GM18507 (cell line): ENCODE data around the gene AGBL1.

Experiments used
- DNase-seq: peaks from one replicate; pipeline ENCODE4 v3.0.0; 2011; ENCODE audit warnings: low read depth; ENCODE audit not compliant: insufficient read length; ENCODE audit errors: extremely low spot score
- FAIRE-seq: peaks from 2 replicates; lab custom pipeline; 2011; peaks lifted over from hg19 to GRCh38; lab: Jason Lieb, UNC

AGBL1 gene

DNA sequence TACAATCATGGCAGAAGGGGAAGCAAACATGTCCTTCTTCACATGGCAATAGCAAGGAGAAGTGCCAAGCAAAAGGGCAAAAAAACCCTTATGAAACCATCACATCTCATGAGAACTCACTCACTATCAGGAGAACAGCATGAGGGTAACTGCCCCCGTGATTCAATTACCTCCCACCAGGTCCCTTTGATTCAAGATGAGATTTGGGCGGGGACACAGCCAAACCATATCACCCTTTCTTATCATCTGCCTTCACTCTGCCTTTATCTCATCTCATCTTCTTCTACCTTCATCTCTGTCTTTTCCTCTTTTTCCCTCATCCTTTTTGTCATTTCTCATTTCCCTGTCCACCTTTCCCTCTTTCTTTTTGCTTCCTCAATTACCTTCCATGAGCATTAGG lies 149.6 kb downstream of the AGBL1 start:
- DNase-seq: no peak
- no peak for FAIRE-seq

DNA sequence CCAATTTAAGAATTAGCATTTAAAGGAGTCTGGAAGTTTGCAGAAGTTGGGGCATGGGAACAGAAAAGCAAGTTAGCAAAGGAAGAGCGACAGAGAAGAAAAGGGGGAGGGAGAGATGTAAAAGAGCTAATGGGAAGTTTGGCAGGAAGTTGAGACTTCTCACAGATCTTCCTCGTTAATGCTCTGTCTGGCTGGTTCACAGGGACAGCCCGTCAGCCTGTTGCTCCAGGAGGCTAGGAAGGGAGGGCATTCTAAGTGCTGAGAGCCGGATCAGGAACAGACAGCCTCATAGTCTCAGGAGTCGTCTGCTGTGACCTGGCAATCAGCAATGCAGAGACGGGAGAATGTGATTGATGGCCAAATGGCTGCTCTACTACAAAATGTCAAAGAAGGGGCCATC lies 150.3 kb downstream of the AGBL1 start:
- no peak for DNase-seq
- no peak for FAIRE-seq

DNA sequence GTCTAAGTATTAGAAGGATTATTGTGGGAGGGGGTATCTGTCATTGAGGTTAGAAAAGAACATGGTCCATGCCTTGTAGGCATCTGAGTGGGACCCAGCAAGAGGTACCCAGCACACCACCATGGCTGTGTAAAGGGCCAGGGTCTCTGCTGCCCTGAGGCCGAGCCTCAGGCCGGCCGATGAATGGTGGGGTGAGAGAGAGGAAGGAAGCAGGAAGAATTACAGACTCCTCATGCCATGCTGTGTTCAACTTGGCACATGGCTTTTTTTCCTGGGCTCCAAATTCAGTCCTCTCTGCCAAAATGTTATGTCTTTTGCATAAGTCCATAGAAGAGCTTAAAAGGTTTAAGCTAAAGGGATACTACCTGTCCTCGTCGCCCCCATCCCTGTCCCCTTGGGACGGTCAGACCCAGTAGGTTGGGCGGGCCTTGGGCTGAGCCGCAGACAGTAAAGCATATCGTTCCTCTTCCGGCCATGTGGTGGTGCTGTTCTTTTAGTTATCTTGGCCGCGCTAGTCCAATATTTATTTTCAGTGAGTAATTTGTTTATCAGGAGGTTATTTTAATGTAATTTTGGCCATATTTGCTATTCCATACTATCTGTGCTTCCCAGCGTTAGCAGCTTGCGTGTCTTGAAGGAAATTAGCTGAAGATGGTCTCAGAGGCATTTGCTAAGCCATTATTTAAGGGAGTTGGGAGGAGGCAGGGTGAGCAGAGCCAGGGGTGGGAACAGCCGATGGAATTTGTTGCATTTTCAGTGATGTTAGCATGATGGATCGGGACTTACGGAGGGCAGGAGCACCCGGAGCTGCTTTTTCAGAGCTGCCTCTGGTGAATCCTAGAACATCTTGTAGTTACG lies 152.4 kb downstream of the AGBL1 start:
- DNase-seq: no peak
- FAIRE-seq: peak; percentile 44

DNA sequence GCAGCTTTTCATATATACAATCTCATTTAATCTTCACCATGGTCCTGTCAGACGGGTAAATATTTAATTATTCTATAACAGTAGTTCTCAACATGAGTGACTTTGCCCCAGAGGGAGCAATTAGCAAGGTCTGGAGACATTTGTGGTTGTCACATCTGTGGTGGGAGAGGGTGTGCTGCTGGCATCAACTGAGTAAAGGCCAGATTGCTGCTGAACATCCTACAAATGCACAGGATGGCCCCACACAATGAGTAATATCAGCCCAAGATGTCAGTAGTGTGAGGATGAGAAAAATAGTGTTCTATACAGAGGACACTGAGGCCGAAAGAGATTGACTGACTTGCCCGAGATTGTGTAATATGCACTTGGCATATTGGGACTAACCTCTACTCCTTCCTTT lies 156.0 kb downstream of the AGBL1 start:
- no peak for DNase-seq

DNA sequence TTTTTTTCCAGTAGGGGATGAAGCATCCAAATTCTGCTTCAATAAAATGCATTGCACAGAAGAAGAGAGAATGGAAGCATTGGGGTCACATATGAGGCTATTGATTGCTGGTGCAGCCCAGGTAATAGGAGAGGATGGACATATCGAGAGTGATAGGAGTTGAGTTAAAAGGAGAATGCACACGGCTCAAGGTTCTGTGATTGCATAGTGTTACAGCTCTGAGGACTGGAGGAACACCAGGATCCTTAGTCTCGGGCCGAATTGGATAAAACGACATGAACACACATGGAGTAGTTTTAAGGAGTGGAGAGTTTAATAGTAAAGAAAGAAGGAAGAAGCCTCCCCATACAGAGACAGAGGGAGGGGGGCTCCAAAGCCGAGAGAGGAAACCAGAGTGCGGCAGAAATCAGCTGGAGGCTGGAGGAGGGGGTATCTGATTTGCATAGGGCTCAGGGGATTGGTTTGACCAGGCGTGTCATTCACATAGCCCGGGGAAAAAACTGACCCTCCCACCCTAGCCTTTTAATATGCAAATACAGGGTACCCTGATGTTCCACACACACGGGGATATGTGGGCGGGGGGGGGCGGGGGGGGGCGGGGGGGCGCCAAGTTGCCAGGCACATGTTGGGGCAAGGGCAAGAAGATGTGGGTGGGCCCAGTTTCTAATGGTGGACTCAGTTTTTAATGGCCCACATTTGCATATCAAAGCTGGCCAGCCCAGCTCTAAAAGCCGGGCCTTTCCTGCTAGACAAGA lies 156.9 kb downstream of the AGBL1 start:
- DNase-seq: no peak
- no peak for FAIRE-seq

More for the DNA sequence above, 156.0 kb downstream of the AGBL1 start:
- no peak for FAIRE-seq

DNA sequence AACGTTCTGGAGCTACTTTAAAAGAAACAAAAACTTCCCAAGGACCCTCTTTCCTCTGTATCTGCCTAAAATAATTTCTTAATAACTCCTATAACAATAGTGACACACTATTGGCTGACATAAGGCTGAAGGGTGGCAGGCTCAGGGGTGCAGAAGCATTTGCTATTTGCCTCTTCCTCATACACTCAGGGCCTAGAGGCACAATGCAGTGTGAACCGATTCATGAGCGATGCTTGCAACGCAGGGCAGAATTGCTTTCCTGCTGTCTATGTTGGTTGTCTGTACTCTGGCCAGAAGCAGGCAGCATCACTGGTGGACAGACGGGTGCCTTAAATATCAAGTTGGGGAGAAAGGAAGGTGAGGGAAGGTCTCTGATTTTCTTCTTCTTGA lies 157.4 kb downstream of the AGBL1 start:
- DNase-seq (no peak), FAIRE-seq (no peak)

DNA sequence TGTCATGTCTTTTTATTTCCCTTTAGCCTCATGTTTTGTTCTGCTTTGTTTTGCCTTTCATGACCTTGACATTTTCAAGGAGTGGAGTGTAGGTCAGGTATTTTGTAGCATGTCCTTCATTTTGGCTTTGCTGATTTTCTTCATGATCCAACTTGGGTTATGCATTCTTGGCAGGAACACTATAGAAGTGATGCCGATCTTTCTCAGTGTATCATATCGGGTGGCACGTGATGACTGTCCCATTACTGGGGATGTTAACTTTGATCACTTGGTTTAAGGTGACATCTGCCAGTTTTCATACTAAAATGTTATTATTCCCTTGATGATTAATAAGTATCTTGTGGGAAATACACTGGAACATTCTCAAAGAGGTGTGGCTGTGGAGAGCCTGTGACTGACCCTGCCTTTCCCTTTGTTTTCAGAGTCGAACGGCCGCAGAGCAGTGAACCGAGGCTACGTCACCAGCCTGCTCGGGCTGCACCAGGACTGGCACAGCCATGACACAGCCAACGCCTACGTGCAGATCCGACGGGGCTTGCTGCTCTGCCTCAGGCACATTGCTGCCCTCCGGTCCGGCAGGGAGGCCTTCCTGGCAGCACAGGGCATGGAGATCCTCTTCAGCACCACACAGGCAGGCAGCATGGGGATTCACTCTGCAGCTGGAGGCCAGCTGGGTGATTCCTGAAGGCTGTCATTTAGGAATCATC lies 167.7 kb downstream of the AGBL1 start:
- FAIRE-seq (no peak), DNase-seq (no peak)

DNA sequence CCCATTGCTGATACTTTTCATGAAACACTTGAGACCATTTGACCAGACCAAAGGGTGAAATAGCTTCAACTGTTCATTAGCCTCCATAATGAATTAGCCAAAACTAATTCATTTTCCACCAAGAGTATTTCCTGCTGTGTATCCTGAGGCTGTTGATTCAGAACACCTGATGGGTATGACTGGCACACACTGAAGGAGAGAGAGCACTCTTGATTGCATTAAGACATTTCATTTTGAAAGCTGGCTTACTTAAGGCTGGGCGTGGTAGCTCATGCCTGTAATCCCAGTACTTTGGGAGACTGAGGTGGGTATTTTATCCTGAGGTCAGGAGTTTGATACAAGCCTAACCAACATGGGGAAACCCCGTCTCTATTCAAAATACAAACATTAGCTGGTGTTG lies 175.6 kb downstream of the AGBL1 start:
- FAIRE-seq (no peak), DNase-seq (no peak)

DNA sequence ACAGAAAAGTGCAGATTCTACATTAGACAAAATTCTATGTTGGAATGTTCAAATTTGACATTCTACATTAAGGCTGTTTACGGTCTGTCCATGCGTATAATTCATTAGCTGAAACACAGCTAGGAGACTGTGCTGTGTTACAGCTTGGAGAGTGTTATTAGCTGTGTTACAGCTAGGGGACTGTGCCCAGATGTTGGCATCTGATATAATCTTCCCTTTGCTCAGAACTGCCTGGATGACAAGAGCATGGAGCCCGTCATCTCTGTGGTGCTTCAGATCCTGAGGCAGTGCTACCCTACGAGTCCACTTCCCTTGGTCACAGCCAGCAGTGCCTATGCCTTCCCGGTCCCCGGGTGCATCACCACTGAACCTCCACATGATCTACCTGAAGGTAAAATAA lies 177.0 kb downstream of the AGBL1 start:
- DNase-seq (no peak), FAIRE-seq (no peak)

DNA sequence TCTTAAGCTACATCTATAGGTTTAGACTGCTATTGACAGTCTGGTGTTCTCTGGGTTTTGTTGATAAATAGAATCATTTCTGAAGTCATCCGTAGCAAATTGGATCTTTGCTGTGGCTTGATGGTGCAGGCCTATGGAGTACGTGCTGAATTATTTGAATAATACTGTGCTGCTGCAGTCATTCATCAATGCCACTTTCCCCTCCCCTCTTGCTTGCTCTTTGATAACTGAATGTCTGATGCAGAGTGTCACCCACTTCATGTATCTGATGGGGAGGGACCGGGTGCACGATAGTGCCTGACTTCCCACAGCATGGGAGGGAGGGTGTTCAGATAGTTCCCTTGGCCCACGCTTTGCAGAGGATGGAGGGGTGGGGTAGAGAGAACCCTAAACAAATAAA lies 179.9 kb downstream of the AGBL1 start:
- FAIRE-seq (no peak), DNase-seq (no peak)

DNA sequence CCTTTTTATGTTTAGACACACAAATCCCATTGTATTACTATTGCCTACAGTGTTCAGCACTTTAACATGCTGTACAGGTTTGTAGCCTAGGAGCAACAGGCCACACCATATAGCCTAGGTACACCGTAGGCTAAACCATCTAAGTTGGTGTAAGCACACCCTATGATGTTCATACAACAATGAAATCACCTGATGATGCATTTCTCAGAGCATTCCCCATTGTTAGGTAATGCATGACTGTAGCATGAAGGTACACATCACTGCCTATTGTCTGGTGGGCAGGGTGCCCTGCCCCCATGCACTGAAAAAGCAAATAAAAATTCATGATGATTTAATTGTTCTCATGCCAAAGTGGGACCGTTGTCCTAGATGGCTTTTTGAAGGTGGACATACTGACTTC lies 183.6 kb downstream of the AGBL1 start:
- FAIRE-seq (no peak), DNase-seq (no peak)

DNA sequence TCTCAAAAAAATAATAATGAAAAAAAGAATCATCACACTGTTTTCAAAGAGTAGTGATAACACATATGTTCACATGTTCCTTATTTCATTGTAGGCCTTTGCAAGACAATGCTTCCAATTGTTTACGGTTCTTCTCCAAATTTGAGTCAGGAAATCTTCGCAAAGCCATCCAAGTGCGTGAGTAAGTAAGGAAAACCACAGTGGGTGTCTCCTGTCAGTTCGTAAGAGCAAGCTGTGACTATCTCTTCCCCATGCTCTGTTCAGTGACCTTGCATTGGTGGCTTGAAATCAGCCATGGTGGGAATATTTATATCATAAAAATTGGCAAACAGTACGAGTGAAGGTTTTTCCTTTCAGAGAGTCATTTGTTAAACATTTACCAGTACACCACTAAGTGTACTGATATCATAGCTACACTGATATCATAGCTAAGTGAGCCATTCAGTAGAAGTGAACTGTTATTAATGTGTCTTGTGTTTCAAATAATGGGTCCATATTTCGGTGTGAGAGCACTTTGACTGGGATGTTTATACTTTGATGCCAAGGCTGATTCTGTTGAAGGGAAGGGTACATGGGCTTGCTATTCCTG lies 187.3 kb downstream of the AGBL1 start:
- DNase-seq: no peak
- FAIRE-seq: no peak

DNA sequence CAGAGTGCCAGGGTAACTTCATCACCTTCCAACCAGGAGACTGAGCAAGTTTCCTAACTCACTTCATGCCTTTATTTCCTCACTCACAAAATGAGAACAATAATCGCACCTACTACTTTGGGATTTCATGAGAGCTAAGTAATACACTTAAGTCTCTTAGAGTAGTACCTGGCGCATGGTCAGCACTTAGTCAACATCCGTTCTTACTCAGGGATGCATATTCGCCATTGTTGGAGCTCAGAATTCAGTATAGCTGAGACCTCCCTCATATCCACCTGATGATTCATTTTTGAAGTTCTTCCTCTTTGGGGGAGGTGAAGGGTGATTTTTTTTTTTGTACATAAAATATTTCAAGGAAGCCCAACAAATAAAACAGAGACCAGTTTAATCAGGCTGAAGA lies 188.2 kb downstream of the AGBL1 start:
- DNase-seq (no peak), FAIRE-seq (no peak)

DNA sequence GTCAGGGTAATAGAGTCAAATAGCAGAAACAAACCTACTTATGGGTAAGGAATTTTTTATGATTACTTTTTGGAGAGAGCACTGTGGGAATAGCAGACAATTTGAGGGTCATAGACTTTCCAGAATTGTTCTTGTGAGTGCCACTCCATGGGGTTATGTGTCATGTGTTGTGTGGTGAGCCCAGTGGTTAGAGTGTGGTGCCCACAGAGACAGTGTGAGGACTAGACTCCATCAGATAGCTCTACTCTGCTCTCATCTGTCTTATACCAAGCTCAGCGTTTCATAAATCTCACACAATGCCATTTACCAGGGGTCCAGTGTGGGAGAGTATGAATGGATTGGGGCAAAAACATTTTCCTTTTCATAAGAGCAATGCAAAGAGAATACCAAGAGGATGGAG lies 188.9 kb downstream of the AGBL1 start:
- DNase-seq: no peak
- no peak for FAIRE-seq

DNA sequence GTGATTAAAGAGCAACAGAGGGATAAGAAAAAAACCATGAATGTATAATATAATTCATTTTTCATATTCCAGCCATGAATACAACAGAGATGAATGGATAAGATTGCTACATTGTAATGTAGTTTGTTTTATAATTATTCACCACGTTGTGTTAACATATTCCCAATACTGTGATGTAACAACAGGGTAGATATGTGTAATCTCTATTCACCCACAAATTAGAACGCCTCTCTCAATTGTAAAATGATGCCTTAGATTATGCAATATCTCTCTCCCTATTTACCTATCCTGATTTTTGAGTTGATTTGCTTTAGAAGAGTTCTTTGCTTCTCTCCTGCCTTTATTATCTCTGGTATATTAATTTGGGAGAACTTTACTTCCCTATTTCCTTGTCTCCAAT lies 193.6 kb downstream of the AGBL1 start:
- no peak for DNase-seq
- FAIRE-seq: no peak

DNA sequence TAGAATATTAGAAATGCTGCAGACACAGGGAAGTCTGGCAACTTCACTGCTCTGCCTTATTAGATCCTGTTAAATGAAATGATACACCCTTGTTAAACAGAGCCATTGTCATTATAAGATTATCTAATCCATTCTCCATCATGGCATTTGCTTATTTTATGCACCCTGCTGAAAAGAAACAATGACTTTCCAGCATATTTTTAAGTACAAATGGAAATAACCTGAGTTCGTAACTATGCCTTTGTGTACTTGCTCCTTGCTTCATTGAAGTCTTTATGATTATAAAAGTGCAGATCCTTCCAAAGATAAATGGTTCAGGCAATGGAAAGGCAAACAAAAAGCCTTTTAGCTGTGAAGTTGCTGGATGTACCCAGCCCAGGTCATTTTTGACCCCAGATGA lies 195.7 kb downstream of the AGBL1 start:
- no peak for DNase-seq
- no peak for FAIRE-seq

DNA sequence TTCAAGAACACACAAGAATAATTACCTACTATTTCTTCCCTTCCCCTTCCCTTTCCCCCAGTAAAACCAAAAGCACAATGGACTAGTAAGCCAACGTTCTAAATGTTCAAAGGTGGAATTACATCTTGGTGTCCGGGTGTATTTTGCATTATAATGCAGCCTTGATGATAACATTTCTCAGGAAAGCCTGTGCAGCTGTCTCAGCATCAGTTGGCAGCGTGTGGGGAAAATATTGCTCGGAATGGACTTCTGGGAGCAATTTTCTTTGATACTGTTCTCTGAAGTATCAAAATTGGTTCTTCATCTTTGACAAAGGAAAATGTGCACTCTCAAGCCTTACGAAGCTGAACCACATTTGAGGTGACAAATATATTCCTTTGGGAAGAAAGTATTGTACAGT lies 198.9 kb downstream of the AGBL1 start:
- DNase-seq: no peak
- FAIRE-seq: no peak

DNA sequence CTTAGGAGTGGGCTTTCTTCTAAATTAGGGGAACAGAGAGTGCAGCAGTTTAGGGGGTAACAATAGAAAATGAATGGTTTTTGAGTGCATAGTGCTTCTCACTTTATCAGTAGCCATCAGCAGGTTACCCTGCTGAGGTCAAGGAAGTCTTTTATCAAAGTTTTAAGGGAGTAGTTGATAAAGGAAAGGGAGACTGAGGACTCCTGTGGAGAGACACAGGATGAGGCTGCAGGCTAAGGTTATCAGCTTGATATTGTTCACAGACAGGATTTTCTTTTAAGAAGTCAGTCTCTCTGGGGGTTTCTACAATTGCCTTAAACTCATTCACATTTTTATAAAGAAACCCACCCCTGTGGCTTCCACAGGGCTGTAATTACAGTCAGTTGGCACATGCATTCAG lies 205.0 kb downstream of the AGBL1 start:
- DNase-seq: no peak
- no peak for FAIRE-seq

DNA sequence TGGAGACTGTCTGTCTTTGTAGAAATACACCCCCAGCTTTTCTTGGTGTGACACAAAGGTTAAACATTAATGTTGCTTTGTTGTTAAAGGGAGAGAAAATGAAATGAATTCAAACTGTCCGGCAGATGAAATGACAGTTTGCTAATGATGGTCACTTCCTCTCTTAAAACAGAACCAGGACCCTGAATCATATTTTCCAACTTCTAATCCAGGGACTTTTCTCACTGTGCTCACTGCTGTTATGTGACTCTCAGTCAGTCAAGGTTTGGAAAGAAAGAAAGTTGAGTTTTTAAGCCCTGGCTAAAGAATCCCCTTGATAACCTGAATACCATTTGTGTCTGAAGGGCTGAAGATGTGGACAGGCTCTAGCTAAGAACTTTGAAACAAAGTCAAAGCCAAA lies 215.8 kb downstream of the AGBL1 start:
- no peak for FAIRE-seq

DNA sequence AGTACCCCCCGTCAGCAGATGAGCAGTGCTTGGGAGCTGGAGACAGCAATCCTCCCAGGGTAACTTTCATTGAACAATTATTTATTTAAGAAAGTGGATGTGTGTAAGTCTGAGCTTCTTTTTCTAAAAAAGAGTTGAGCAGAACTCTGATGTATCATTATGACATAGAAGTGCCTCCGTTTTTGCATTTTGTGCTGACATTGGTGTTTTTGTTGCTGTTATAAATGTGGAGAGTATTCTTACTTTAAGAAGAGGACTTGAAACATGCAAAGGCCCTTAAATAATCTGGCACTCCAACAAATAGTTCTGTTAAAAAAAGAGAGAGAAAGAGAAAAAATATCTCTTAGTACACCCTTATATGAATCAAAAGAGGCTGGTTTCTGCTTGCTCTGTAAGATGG lies 217.1 kb downstream of the AGBL1 start:
- FAIRE-seq: no peak
- no peak for DNase-seq

More for the DNA sequence above, 215.8 kb downstream of the AGBL1 start:
- DNase-seq: no peak
